ENCODE measurements around the gene RELB.

- TF ChIP-seq, protein P1, sequence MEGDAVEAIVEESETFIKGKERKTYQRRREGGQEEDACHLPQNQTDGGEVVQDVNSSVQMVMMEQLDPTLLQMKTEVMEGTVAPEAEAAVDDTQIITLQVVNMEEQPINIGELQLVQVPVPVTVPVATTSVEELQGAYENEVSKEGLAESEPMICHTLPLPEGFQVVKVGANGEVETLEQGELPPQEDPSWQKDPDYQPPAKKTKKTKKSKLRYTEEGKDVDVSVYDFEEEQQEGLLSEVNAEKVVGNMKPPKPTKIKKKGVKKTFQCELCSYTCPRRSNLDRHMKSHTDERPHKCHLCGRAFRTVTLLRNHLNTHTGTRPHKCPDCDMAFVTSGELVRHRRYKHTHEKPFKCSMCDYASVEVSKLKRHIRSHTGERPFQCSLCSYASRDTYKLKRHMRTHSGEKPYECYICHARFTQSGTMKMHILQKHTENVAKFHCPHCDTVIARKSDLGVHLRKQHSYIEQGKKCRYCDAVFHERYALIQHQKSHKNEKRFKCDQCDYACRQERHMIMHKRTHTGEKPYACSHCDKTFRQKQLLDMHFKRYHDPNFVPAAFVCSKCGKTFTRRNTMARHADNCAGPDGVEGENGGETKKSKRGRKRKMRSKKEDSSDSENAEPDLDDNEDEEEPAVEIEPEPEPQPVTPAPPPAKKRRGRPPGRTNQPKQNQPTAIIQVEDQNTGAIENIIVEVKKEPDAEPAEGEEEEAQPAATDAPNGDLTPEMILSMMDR (IDR thresholded peaks at IDR 0.05) = no peak
- no peak for TF ChIP-seq POLR2AphosphoS5 (IDR thresholded peaks at IDR 0.05)
- TF ChIP-seq EP300 (IDR thresholded peaks at IDR 0.05) = no peak
- no peak for TF ChIP-seq POLR2A (IDR thresholded peaks at IDR 0.05)
Observed at GRCh38 chr19:45030825-45031224, 29.6 kb downstream of the RELB start.

All from suprapubic skin (tissue), 4 donors.